Transverse colon (tissue), 4 donors: Measurements from ENCODE around the gene SLC25A1. TPM values are rescaled to one million over a fixed set of nuclear protein-coding genes. Genes with fewer than 3 reads are reported as not detected.

Experiments
- DNase-seq: peaks from one replicate; pipeline ENCODE4 v3.0.0-alpha.2; 2019
- H3K27ac ChIP-seq, 4 donors: fragments of 200-600 bp; sonication (generic); 2 replicates each; pipeline ENCODE4 v1.5.1; 2016 to 2018; ENCODE audit warnings: inconsistent platforms in 4 of 4
- H3K27me3 ChIP-seq: fragments of 200-600 bp; sonication (generic); 2 replicates; pipeline ENCODE4 v1.5.1; 2017; ENCODE audit warnings: inconsistent platforms
- H3K36me3 ChIP-seq, 4 donors: fragments of 200-600 bp; sonication (generic); 2 replicates each; pipeline ENCODE4 v1.5.1; 2017 to 2019; ENCODE audit warnings: inconsistent platforms in 4 of 4
- H3K4me1 ChIP-seq, 4 donors: fragments of 200-600 bp; sonication (generic); 2 replicates each; pipeline ENCODE4 v1.5.1; 2017 to 2020; ENCODE audit warnings: inconsistent platforms in 4 of 4
- H3K4me3 ChIP-seq, 4 donors: fragments of 200-600 bp; sonication (generic); 1 replicate in 1 of 4; 2 replicates in 3 of 4; pipeline versions ENCODE4 v1.5.1 to v1.6.1; 2017 to 2019; ENCODE audit warnings: inconsistent platforms in 4 of 4
- H3K9me3 ChIP-seq, 2 donors: fragments of 200-600 bp; sonication (generic); 2 replicates each; pipeline ENCODE4 v1.5.1; 2017 to 2019; ENCODE audit warnings: inconsistent platforms in 2 of 2
- EP300 ChIP-seq: sonication (generic); formaldehyde crosslinking; IDR thresholded peaks from one replicate; pipeline ENCODE4 v1.6.1; 2017; ENCODE audit warnings: antibody characterized with exemption, low read depth
- POLR2A ChIP-seq: fragments of 450-650 bp; IDR thresholded peaks from one replicate; pipeline ENCODE4 v1.6.1; 2016; ENCODE audit warnings: antibody characterized with exemption, mild to moderate bottlenecking, moderate library complexity
- POLR2AphosphoS5 ChIP-seq, 3 donors: sonication (generic); formaldehyde crosslinking; IDR thresholded peaks; one replicate each; pipeline ENCODE4 v1.6.1; 2016; ENCODE audit warnings: antibody characterized with exemption in 3 of 3
- WGBS, 2 donors: methylation state at CpG; one replicate each; pipeline ENCODE4 v1.1.5; 2018; ENCODE audit warnings: low coverage in 1 of 2; 5-methylcytosine and 5-hydroxymethylcytosine counted together
- in situ Hi-C, 4 donors: fragments of 200-750 bp; cut with MboI; loops; one replicate each; pipeline versions ENCODE4 v1.15.0 to v1.15.1; 2017; ENCODE audit warnings: low sequenced_read_pairs in 3 of 4, low pct_ligation_motif_present in 1 of 4, low pct_unique_long_range_greater_than_20kb in 1 of 4
- intact Hi-C: fragments of 100-400 bp; cut with DNase I; formaldehyde crosslinking; loops from one replicate; pipeline ENCODE4 v1.15.1; 2023; ENCODE audit warnings: low total_unique reads
- total RNA-seq, 4 donors: library from RNA; depleted of rRNA; stranded (reverse); fragments of >200 nt; gene quantifications; one replicate each; pipeline ENCODE4 v1.1.0, GENCODE V29; 2016
- TF ChIP-seq, protein P1 (sequence below), 5 experiments: fragments of 200-600 bp in 3 of 5; fragments of 450-650 bp in 2 of 5; sonication (generic) in 3 of 5; IDR thresholded peaks; 1 replicate in 2 of 5; 2 replicates in 3 of 5; pipeline ENCODE4 v1.5.1; 2016 to 2017; ENCODE audit warnings: antibody characterized with exemption in 5 of 5, inconsistent platforms in 3 of 5, mild to moderate bottlenecking in 2 of 5, moderate library complexity in 1 of 5

The SLC25A1 gene
- total RNA-seq, 4 donors from 2014 or later = 80.2 to 146 (median 132) TPM

DNA sequence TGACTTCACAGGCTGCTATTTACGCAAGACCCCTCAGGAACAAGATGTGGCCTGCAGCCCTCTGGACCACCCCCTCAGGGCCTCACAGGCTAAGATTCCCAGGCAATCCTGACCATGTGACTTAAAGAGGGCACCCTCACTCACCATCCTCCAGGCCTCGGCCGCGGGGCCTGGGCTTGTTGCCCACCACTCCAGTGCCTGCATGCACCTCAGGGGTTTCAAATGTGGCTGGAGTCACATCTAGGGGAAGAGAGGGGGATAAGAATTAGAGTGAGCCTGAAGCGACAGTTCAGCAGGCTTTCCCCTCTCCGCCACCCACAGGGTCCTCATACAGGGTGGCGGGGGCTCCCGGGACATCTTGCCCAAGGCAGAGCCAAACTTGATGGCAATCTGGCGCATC lies 36.1 kb downstream of the SLC25A1 start:
- intact Hi-C loops = no loop called here

DNA sequence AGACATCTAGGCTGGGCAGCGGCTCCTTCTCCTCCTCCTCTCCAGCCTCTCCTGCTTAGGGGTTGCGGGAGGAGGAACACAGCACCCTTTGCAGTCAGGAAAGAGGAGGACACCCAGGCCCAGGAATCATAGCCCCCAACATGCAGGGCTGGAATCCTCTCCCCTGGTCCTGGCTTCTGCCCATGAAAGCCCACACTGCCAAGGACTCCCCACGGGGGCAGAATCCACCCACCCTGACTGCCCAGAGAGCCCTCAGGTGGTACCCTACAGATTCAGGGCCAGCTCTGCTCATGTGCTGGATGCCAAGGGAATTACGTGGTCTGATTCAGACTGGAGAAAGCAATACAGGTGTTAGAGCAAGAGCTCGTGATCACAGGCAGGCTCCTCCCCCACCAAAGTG lies 38.6 kb downstream of the SLC25A1 start:
- no peaks in the 10 kb centered on the region for H3K27me3 ChIP-seq
- TF ChIP-seq POLR2A (no peak), EP300 (no peak), POLR2AphosphoS5 (IDR thresholded peaks at IDR 0.05) (no peak)
- TF ChIP-seq, protein P1, sequence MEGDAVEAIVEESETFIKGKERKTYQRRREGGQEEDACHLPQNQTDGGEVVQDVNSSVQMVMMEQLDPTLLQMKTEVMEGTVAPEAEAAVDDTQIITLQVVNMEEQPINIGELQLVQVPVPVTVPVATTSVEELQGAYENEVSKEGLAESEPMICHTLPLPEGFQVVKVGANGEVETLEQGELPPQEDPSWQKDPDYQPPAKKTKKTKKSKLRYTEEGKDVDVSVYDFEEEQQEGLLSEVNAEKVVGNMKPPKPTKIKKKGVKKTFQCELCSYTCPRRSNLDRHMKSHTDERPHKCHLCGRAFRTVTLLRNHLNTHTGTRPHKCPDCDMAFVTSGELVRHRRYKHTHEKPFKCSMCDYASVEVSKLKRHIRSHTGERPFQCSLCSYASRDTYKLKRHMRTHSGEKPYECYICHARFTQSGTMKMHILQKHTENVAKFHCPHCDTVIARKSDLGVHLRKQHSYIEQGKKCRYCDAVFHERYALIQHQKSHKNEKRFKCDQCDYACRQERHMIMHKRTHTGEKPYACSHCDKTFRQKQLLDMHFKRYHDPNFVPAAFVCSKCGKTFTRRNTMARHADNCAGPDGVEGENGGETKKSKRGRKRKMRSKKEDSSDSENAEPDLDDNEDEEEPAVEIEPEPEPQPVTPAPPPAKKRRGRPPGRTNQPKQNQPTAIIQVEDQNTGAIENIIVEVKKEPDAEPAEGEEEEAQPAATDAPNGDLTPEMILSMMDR (IDR thresholded peaks at IDR 0.05) = no peak
- in situ Hi-C loops = loop anchor here in 1 of 4 donors (25.0 kb wide), 1 partner anchor 497 kb away; no protein-coding TSS in a partner anchor
- intact Hi-C loops = no loop called here
- peaks cover 0 to 38% (median 16%) of the 10 kb centered on the region in 4 donors for H3K36me3 ChIP-seq
- no peak overlapping the region for H3K27ac ChIP-seq
- no peaks in the 10 kb centered on the region for H3K9me3 ChIP-seq
- peaks cover 8 to 15% (median 11%) of the 10 kb centered on the region in 4 donors for H3K4me1 ChIP-seq
- no peak overlapping the region for H3K4me3 ChIP-seq
- no peak for DNase-seq
- 91% methylated on average over 5 of the region's 5 CpGs; no CpG with 5 or more reads in 1 of the 2 donors for WGBS, 2 donors

More for the DNA sequence above, 36.1 kb downstream of the SLC25A1 start:
- no peaks in the 10 kb centered on the region for H3K27me3 ChIP-seq
- 99 to 100% methylated on average over 1 to 6 of the region's 9 CpGs for WGBS, 2 donors
- no peak overlapping the region for H3K4me3 ChIP-seq
- DNase-seq = no peak
- in situ Hi-C loops = loop anchor here in 1 of 4 donors (25.0 kb wide), 1 partner anchor 495 kb away; no protein-coding TSS in a partner anchor
- H3K9me3 ChIP-seq = no peaks in the 10 kb centered on the region
- peaks cover 0 to 38% (median 14%) of the 10 kb centered on the region in 4 donors for H3K36me3 ChIP-seq
- peaks cover 8 to 15% (median 12%) of the 10 kb centered on the region in 4 donors for H3K4me1 ChIP-seq
- no peak overlapping the region for H3K27ac ChIP-seq
- TF ChIP-seq POLR2AphosphoS5 (IDR thresholded peaks at IDR 0.05) (no peak), EP300 (no peak), POLR2A (no peak)
- TF ChIP-seq, protein P1 (IDR thresholded peaks at IDR 0.05) = no peak

DNA sequence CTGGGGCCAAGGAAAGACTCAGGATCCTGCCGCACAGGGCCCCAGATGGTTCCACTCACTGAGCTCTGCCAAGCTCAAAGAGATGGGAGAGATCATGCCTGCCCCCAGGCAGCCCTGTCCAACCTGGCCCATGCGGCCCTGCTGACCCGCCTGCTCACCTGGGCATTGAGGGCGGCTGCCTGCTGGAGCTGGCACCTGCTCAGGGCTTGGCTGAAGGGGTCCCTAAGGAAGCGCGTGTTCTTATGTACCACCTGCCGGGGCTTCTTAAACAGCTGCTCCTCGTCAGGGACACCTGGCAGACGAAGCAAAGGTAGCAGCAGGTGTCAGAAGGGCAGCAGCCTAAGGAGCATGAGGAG lies 39.6 kb downstream of the SLC25A1 start:
- H3K27ac ChIP-seq = no peak overlapping the region
- H3K36me3 ChIP-seq = peaks cover 0 to 42% (median 18%) of the 10 kb centered on the region in 4 donors
- 97% methylated on average over 9 of the region's 9 CpGs; no CpG with 5 or more reads in 1 of the 2 donors for WGBS, 2 donors
- no peak for TF ChIP-seq POLR2AphosphoS5 (IDR thresholded peaks at IDR 0.05)
- H3K4me3 ChIP-seq = no peak overlapping the region
- no peaks in the 10 kb centered on the region for H3K27me3 ChIP-seq
- in situ Hi-C loops (loop anchor here in 1 of 4 donors (25.0 kb wide), 1 partner anchor 498 kb away; no protein-coding TSS in a partner anchor), intact Hi-C loops (no loop called here)
- no peak for DNase-seq
- no peaks in the 10 kb centered on the region for H3K9me3 ChIP-seq
- H3K4me1 ChIP-seq = peaks cover 8% of the 10 kb centered on the region in 4 donors

DNA sequence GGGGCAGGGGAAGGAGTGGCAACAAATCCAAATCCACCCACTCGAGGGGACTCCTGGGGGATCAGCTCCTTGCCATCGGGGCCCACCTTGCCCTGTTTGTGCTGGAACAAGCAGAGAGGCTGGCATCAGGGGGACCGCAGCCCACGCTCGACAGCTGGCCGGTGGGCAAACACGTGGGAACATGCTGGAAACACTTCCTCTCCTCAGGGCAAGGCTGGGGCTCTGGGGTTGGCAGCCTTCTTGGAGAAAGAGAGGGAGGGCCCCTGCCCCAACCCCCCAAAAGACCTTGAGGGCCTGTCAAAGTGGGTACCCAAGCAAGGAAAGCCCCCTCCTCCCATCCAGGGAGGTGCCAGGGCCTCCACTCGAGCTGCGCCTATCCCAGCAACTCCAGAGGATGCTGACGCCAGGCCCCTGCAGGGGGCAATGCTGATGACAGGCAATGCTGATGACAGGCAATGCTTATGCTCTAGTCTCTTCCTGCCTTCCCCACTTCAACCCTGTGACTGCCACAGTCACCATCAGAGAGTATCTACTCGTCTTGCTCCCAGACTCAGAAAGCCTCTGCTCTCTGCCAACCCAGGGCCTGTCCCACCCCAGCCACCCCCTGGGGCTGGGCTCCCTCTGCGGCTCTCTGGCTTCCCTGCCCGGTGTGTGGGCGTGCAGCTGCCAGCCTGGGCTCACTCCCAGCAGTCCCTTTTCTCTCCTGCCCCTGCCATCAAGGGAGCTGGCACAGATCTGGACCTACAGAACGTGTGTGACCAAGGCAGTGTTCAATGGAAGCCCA lies 40.1 kb downstream of the SLC25A1 start:
- no peak overlapping the region for H3K4me3 ChIP-seq
- no peaks in the 10 kb centered on the region for H3K27me3 ChIP-seq
- no peak for TF ChIP-seq POLR2AphosphoS5 (IDR thresholded peaks at IDR 0.05)
- TF ChIP-seq EP300 = no peak
- TF ChIP-seq POLR2A = no peak
- TF ChIP-seq, protein P1 (IDR thresholded peaks at IDR 0.05) = no peak
- intact Hi-C loops (no loop called here), in situ Hi-C loops (loop anchor here in 1 of 4 donors (25.0 kb wide), 1 partner anchor 499 kb away; no protein-coding TSS in a partner anchor)
- H3K27ac ChIP-seq = no peak overlapping the region
- H3K36me3 ChIP-seq = peaks cover 0 to 45% (median 21%) of the 10 kb centered on the region in 4 donors
- peaks cover 2 to 4% (median 3%) of the 10 kb centered on the region in 4 donors for H3K4me1 ChIP-seq
- DNase-seq = no peak
- no peaks in the 10 kb centered on the region for H3K9me3 ChIP-seq
- 90% methylated on average over 15 of the region's 15 CpGs; no CpG with 5 or more reads in 1 of the 2 donors for WGBS, 2 donors
